Keratinocyte (primary cell): Measurements from ENCODE around the gene CPS1. TPM values are rescaled to one million over a fixed set of nuclear protein-coding genes. Genes with fewer than 3 reads are reported as not detected.

Source experiments
- DNase-seq: peaks from one replicate; pipeline ENCODE4 v3.0.0-alpha.2; 2011; ENCODE audit warnings: low read depth, missing footprints, low spot score
- FAIRE-seq: peaks from 2 replicates; lab custom pipeline; 2011; peaks lifted over from hg19 to GRCh38; lab: Jason Lieb, UNC
- H2AFZ ChIP-seq: 2 replicates; pipeline ENCODE4 v1.6.0; 2012; ENCODE audit warnings: low read length, control low read depth, inconsistent platforms; ENCODE audit not compliant: control insufficient read depth
- H3K27ac ChIP-seq: 2 replicates; pipeline ENCODE4 v1.5.1; 2011; ENCODE audit warnings: low read length; ENCODE audit not compliant: control insufficient read depth, insufficient read depth
- H3K27me3 ChIP-seq: 3 replicates; pipeline ENCODE4 v1.6.0; 2011; ENCODE audit warnings: low read length; ENCODE audit not compliant: control insufficient read depth, insufficient read depth; ENCODE audit errors: extremely low read depth
- H3K36me3 ChIP-seq, 2 experiments: 2 replicates in 1 of 2; 3 replicates in 1 of 2; pipeline ENCODE4 v1.5.1; 2011; ENCODE audit warnings: low read length in 2 of 2, mild to moderate bottlenecking in 1 of 2; ENCODE audit not compliant: control insufficient read depth in 2 of 2, insufficient read depth in 2 of 2; ENCODE audit errors: extremely low read depth in 1 of 2
- H3K4me1 ChIP-seq: 3 replicates; pipeline ENCODE4 v1.5.1; 2011; ENCODE audit warnings: low read length; ENCODE audit not compliant: control insufficient read depth, insufficient read depth; ENCODE audit errors: extremely low read depth
- H3K4me2 ChIP-seq: 3 replicates; pipeline ENCODE4 v1.6.0; 2011; ENCODE audit warnings: low read depth, low read length; ENCODE audit not compliant: control insufficient read depth, insufficient read depth; ENCODE audit errors: extremely low read depth
- H3K4me3 ChIP-seq, 3 experiments: fragments of 200-600 bp in 1 of 3; sonication (generic) in 1 of 3; 2 replicates in 2 of 3; 3 replicates in 1 of 3; pipeline ENCODE4 v1.5.1; 2011 to 2016; ENCODE audit warnings: low read length in 3 of 3, mild to moderate bottlenecking in 3 of 3, control low read depth in 2 of 3, inconsistent platforms in 1 of 3, low read depth in 1 of 3, mixed read lengths in 1 of 3, mixed run types in 1 of 3, moderate library complexity in 1 of 3; ENCODE audit not compliant: control insufficient read depth in 2 of 3, insufficient read depth in 2 of 3; ENCODE audit errors: extremely low read depth in 1 of 3
- H3K79me2 ChIP-seq: 2 replicates; pipeline ENCODE4 v1.6.0; 2012; ENCODE audit warnings: low read length; ENCODE audit not compliant: control insufficient read depth, insufficient read depth
- H3K9ac ChIP-seq: 3 replicates; pipeline ENCODE4 v1.6.0; 2011; ENCODE audit warnings: low read length; ENCODE audit not compliant: control insufficient read depth, insufficient read depth; ENCODE audit errors: extremely low read depth
- H3K9me1 ChIP-seq: 3 replicates; pipeline ENCODE4 v1.6.0; 2011; ENCODE audit warnings: low read length; ENCODE audit not compliant: control insufficient read depth, insufficient read depth; ENCODE audit errors: extremely low read depth
- H3K9me3 ChIP-seq: 2 replicates; pipeline ENCODE4 v1.5.1; 2012; ENCODE audit warnings: low read depth, low read length; ENCODE audit not compliant: control insufficient read depth
- H4K20me1 ChIP-seq: 3 replicates; pipeline ENCODE4 v1.6.0; 2011; ENCODE audit warnings: low read length; ENCODE audit not compliant: control insufficient read depth, insufficient read depth; ENCODE audit errors: extremely low read depth
- CTCF ChIP-seq, 3 experiments: IDR thresholded peaks in 1 of 3; conservative IDR thresholded peaks in 1 of 3; optimal IDR thresholded peaks in 1 of 3; 2 replicates in 2 of 3; 3 replicates in 1 of 3; pipeline versions ENCODE3 to v1.5.1; 2011; ENCODE audit warnings: low read length in 3 of 3, mild to moderate bottlenecking in 3 of 3, moderate library complexity in 2 of 3, control low read depth in 1 of 3, inconsistent platforms in 1 of 3; ENCODE audit not compliant: insufficient read depth in 2 of 3; ENCODE audit errors: extremely low read depth in 1 of 3
- EZH2 ChIP-seq: IDR thresholded peaks from one replicate; pipeline ENCODE4 v1.6.1; 2012; ENCODE audit warnings: inconsistent platforms, mild to moderate bottlenecking, low read length, moderate library complexity
- dilution Hi-C: fragments of 300-500 bp; cut with MboI; formaldehyde crosslinking; loops from one replicate; pipeline ENCODE4 v1.7.0; 2020; ENCODE audit warnings: low sequenced_read_pairs; ENCODE audit not compliant: extremely low pct_ligation_motif_present
- polyA plus RNA-seq, 5 experiments: library from polyadenylated mRNA; depleted of rRNA in 3 of 5; stranded (reverse) in 3 of 5; stranded (forward) in 1 of 5; unstranded in 1 of 5; fragments of >200 nt; gene quantifications; 1 replicate in 1 of 5; 2 replicates in 3 of 5; 3 replicates in 1 of 5; pipeline versions ENCODE4 v1.2.1 to v1.2.3, GENCODE V29; 2011 to 2012; ENCODE audit warnings: missing spikeins in 2 of 5, low read depth in 1 of 5, low replicate concordance in 1 of 5

The CPS1 gene
- polyA plus RNA-seq, 1 donor (not counting 4 experiments of a cell fraction or from before 2014, with no cell fraction given) = 33.0 TPM

- no peaks in the 10 kb centered on the region for H3K9me3 ChIP-seq
- DNase-seq (no peak), FAIRE-seq (no peak)
- no peaks in the 10 kb centered on the region for H3K9me1 ChIP-seq
- H3K4me3 ChIP-seq = no peak overlapping the region
- H2AFZ ChIP-seq = no peak overlapping the region
- no peaks in the 10 kb centered on the region for H4K20me1 ChIP-seq
- H3K27me3 ChIP-seq = no peaks in the 10 kb centered on the region
- no peak overlapping the region for H3K9ac ChIP-seq
- H3K4me1 ChIP-seq = no peaks in the 10 kb centered on the region
- H3K27ac ChIP-seq = no peak overlapping the region
- H3K79me2 ChIP-seq = no peaks in the 10 kb centered on the region
- TF ChIP-seq EZH2 (no peak), CTCF (optimal IDR thresholded peaks at IDR 0.05 in 1 of 3, IDR thresholded peaks at IDR 0.05 in 1 of 3, conservative IDR thresholded peaks at IDR 0.05 in 1 of 3; ENCODE audit: extremely low read depth in 1 of 3, insufficient read depth in 2 of 3, low read length in 3 of 3) (no peak)
- no peak overlapping the region for H3K4me2 ChIP-seq
- H3K36me3 ChIP-seq = peaks cover 0 to 3% of the 10 kb centered on the region in 2 experiments
- dilution Hi-C loops = no loop called here
These were observed 36.8 kb downstream of the CPS1 start for GRCh38 chr2:210593166-210593565.

DNA sequence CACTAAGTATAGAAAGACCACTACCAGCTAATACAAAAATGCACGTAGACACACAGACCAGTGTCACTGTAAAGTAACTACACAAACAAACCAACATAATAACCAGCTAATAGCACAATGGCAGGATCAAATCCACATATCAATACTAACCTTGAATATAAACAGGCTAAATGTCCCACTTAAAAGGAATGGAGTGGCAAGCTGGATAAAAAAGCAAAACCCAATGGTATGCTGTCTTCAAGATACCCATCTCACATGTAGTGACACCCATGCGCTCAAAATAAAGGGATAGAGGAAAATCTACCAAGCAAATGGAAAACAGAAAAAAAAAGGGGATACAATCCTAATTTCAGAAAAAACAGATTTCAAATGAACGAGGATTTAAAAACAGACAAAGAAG, 41.8 kb downstream of the CPS1 start:
- no peaks in the 10 kb centered on the region for H3K9me1 ChIP-seq
- H3K36me3 ChIP-seq = peaks cover 0 to 3% of the 10 kb centered on the region in 2 experiments
- H3K9ac ChIP-seq = no peak overlapping the region
- H3K9me3 ChIP-seq = no peaks in the 10 kb centered on the region
- no peak overlapping the region for H3K4me3 ChIP-seq
- H3K4me1 ChIP-seq = no peaks in the 10 kb centered on the region
- H3K79me2 ChIP-seq = no peaks in the 10 kb centered on the region
- TF ChIP-seq CTCF (optimal IDR thresholded peaks at IDR 0.05 in 1 of 3, IDR thresholded peaks at IDR 0.05 in 1 of 3, conservative IDR thresholded peaks at IDR 0.05 in 1 of 3; ENCODE audit: extremely low read depth in 1 of 3, insufficient read depth in 2 of 3, low read length in 3 of 3) (no peak), EZH2 (no peak)
- H3K4me2 ChIP-seq = no peak overlapping the region
- FAIRE-seq (no peak), DNase-seq (no peak)
- no peak overlapping the region for H2AFZ ChIP-seq
- no peak overlapping the region for H3K27ac ChIP-seq
- dilution Hi-C loops = no loop called here
- no peaks in the 10 kb centered on the region for H3K27me3 ChIP-seq
- H4K20me1 ChIP-seq = no peaks in the 10 kb centered on the region
